ENCODE measurements around the gene ZNF565.
"Not testable (repeated sequence)": the region's sequence is repeated elsewhere in the genome, so short reads cannot be mapped to it uniquely, and the experiment has no call there.

Gene ZNF565

GRCh38 chr19:36214386-36215275 is at the start of gene ZNF565, which contains the start of gene ZNF146:
Gene ZNF565 (minus strand): TSS chr19:36214665. CDS start chr19:36201985, 12,680 bp downstream.
Gene ZNF146 (plus strand): TSS chr19:36215106. CDS start chr19:36236441, 21,335 bp downstream.
- peak; percentile 93 to 97 (median 95) for DNase-seq (ENCODE audit: low read depth in 2 of 3, low spot score in 1 of 3)

- DNase-seq (ENCODE audit: low read depth in 2 of 3, low spot score in 1 of 3), result no peak
These were observed 44.7 kb upstream of the ZNF565 start for GRCh38 chr19:36259211-36259610.

GRCh38 chr19:36258028-36258875 is 43.8 kb upstream of the ZNF565 start:
- no peak for DNase-seq (ENCODE audit: low read depth in 2 of 3, low spot score in 1 of 3)

GRCh38 chr19:36257520-36257876 is 43.0 kb upstream of the ZNF565 start:
- no peak for DNase-seq (ENCODE audit: low read depth in 2 of 3, low spot score in 1 of 3)

- no peak for DNase-seq (ENCODE audit: low read depth in 2 of 3, low spot score in 1 of 3)
These were observed 42.5 kb upstream of the ZNF565 start for GRCh38 chr19:36256853-36257519.

GRCh38 chr19:36256064-36256463 is 41.6 kb upstream of the ZNF565 start:
- DNase-seq (ENCODE audit: low read depth in 2 of 3, low spot score in 1 of 3), result no peak

GRCh38 chr19:36255316-36255715 is 40.9 kb upstream of the ZNF565 start:
- DNase-seq (ENCODE audit: low read depth in 2 of 3, low spot score in 1 of 3), result no peak

GRCh38 chr19:36254848-36255247 is 40.4 kb upstream of the ZNF565 start:
- no peak for DNase-seq (ENCODE audit: low read depth in 2 of 3, low spot score in 1 of 3)

GRCh38 chr19:36252047-36252446 is 37.6 kb upstream of the ZNF565 start:
- DNase-seq (ENCODE audit: low read depth in 2 of 3, low spot score in 1 of 3), result no peak

GRCh38 chr19:36246006-36246481 is 31.6 kb upstream of the ZNF565 start:
- DNase-seq (ENCODE audit: low read depth in 2 of 3, low spot score in 1 of 3), result no peak

GRCh38 chr19:36245210-36246005 is 30.9 kb upstream of the ZNF565 start:
- no peak for DNase-seq (ENCODE audit: low read depth in 2 of 3, low spot score in 1 of 3)

GRCh38 chr19:36244066-36244465 is 29.6 kb upstream of the ZNF565 start:
- DNase-seq (ENCODE audit: low read depth in 2 of 3, low spot score in 1 of 3), result no peak

GRCh38 chr19:36236946-36237310 is 22.5 kb upstream of the ZNF565 start:
- DNase-seq (ENCODE audit: low read depth in 2 of 3, low spot score in 1 of 3), result no peak

- no peak for DNase-seq (ENCODE audit: low read depth in 2 of 3, low spot score in 1 of 3)
These were observed 22.0 kb upstream of the ZNF565 start for GRCh38 chr19:36236304-36236945.

- not testable (repeated sequence) for DNase-seq (ENCODE audit: low read depth in 2 of 3, low spot score in 1 of 3)
These were observed 19.2 kb upstream of the ZNF565 start for GRCh38 chr19:36233626-36234025.

GRCh38 chr19:36225219-36225892 is 10.9 kb upstream of the ZNF565 start:
- no peak for DNase-seq (ENCODE audit: low read depth in 2 of 3, low spot score in 1 of 3)

GRCh38 chr19:36222503-36222902 is 8.0 kb upstream of the ZNF565 start:
- DNase-seq (ENCODE audit: low read depth in 2 of 3, low spot score in 1 of 3), result no peak

- DNase-seq (ENCODE audit: low read depth in 2 of 3, low spot score in 1 of 3), result no peak
These were observed 7.0 kb upstream of the ZNF565 start for GRCh38 chr19:36221474-36221873.

Data from stimulated activated CD4-positive, alpha-beta T cell treated with anti-CD3 and anti-CD28 coated beads, Interleukin-12 subunit alpha, Interleukin-12 subunit beta, amount 100 ng/mL, for 48 hours (primary cell).